HG03460 (cell line): Measurements from ENCODE around the gene FGL2.
A peak's percentile ranks its signal among the peaks of the same experiment; 100 is the strongest.
"Not testable (repeated sequence)": the region's sequence is repeated elsewhere in the genome, so short reads cannot be mapped to it uniquely, and the experiment has no call there.

ENCODE experiments used
- ATAC-seq: cut with Tn5 transposase; IDR thresholded peaks from one replicate; pipeline ENCODE4 v1.9.1; 2021; ENCODE audit not compliant: unreplicated experiment

FGL2 gene

GRCh38 chr7:77171073-77171472 is 28.5 kb downstream of the FGL2 start:
- ATAC-seq, result not testable (repeated sequence)

- ATAC-seq, result peak; percentile 74
Measured at GRCh38 chr7:77157446-77157845, 42.2 kb downstream of the FGL2 start.

GRCh38 chr7:77157034-77157433 is 42.6 kb downstream of the FGL2 start:
- peak; percentile 73 for ATAC-seq

GRCh38 chr7:77155601-77156377 is 43.8 kb downstream of the FGL2 start:
- ATAC-seq, result not testable (repeated sequence)

GRCh38 chr7:77154917-77155464 is 44.6 kb downstream of the FGL2 start:
- ATAC-seq, result peak; percentile 36

GRCh38 chr7:77152232-77152631 is 47.4 kb downstream of the FGL2 start:
- ATAC-seq, result not testable (repeated sequence)
